NCI-H1417 (cell line): ENCODE results near the gene KANSL1.
"Not testable (repeated sequence)": the region's sequence is repeated elsewhere in the genome, so short reads cannot be mapped to it uniquely, and the experiment has no call there.

ENCODE experiments used
- DNase-seq, 3 experiments: peaks; one replicate each; lab custom pipeline; 2025; lab: John Stamatoyannopoulos, UW

The KANSL1 gene

DNA sequence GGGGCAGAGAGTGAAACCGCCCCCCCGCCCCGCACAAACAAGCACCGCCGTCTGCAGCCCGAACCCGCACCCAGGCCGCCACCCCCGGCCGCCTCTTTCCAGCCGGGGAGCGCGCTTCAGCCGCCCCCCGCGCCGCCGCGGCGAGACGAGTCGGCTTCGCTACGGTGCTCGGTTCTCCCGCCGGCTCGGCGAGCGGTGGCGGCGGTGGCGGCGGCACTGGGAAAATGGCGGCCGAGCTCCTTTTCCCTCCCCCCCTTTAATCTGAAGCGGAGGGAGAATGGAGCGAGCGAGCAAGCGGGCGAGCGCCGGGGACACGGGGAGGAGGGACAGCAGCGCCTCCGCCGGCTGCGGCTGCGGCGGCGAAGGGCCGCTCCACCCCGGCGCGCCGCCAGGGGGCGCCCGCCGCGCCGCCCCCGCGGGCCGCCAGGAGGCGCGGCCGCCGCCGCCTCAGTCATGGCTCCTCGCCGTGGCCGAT, at the start of gene KANSL1:
Gene KANSL1 (minus strand): TSS at position 279 of the 475 bp plus-strand sequence. CDS start 21,286 bp downstream, outside the sequence.
- peak; percentile 86 to 93 (median 88) for DNase-seq

GRCh38 chr17:46231359-46231758, 38.1 kb upstream of the KANSL1 start:
- not testable (repeated sequence) for DNase-seq

DNA sequence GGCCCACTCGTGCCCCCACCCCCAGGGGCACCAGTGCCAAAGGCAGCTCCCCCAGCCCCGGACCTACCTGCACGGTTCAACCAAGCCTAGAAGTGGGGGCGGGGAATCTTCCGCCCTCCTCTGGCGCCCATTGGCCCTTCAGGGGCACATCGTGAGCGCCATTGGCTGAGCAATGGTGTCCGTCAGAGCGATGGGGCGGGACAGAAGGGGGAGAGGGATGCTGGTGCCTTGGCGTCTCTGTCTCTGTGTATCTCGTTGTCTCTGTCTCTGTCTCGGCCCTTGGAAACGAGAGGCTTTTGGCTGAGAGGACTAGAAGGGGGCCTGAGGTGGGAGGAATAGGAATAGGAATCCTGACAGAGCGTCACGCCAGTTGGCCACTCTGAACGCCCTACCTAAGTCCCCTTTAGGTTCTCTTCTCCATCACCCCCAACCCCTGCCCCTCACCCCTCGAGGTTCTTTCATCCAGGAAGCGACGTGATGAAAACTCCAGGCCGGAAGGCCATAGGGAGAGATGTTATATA, 32.1 kb upstream of the KANSL1 start:
- peak; percentile 89 to 94 (median 92) for DNase-seq

DNA sequence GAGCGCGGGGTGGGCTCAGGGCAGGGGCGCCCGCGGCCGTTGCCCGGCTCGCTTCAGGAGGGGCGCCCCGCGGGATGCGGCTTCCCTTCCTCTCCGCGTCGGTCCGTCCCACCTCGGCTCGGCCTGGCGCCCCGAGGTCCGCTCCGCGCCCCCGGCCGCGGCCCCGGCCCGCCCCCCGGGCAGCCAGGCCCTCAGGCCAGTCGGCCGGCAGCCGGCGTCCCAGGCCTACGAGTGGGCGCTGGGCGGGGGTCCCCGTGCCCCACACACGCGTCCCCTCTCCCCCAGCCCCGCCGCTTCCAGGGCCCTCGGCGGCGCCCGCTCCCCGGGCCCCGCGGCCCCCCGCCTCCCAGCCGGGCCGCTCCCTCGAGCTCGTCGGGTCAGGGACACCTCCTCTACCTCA, 31.6 kb upstream of the KANSL1 start:
- peak in 1 of 3 experiments; percentile 48 for DNase-seq

DNA sequence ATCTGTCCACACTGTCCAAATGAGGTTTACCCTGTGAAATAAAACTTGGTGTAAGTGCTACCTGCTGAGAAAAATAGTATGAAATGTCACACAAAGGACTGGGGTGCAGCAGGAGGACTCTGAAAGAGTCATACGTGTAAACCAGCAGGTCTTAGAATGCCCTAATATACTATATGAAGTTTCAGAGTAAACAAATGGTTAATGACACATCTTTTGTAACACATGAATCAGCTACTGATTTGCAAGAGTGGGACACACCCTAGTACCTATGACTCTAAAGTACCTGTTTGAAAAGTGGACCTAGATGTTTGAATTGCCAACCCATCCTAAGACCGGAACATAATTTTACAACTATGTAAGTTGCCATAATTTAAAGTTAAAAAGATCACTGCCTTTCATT, 29.8 kb upstream of the KANSL1 start:
- not testable (repeated sequence) for DNase-seq

DNA sequence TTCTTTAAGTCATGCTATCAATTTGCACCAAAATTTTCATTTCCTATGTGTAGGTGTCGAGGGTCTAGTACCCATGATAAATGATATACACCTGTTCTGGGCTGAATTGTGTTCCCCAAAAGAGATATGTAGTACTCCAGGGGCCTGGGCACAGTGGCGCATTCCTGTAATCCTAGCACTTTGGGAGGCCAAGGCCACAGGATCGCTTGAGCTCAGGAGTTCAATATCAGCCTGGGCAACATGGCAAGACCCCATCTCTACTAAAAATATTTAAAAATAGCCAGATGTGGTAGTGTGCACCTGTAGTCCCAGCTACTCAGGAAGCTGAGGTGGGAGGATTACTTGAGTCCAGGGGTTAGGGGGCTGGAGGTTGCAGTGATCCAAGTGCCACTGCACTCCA, 23.5 kb upstream of the KANSL1 start:
- no peak for DNase-seq

DNA sequence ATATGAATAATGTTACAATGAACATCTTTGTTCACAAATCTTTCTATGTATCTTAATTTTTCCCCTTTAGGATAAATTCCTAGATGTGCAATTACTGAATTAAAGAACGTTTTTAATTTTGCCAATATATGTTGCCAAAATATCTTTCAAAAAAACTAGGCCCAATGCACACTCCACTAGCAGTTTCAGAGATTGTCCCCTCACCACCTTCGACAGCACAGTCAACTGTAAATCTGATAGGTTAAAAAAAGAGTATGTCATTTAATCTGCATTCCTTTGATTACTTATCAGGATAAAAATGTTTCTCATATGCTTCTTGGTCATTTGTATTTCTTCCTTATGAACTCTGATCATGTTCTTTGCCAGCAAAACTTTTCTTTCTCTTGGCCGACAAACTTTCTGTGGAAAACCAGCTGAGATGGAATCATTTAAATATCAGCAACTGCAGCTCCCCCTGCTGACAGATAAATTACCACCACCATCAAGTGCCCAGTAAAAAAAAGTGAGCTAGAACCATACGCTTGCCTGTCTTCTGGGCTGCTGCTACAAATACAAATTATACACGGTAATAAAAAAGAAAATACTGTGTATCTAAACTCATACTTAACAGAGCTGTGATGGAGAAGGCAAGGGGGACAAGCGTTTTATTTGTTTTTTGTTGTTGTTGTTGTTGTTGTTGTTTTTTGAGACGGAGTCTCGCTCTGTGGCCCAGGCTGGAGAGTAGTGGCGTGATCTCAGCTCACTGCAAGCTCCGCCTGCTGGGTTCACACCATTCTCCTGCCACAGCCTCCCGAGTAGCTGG, 19.6 kb upstream of the KANSL1 start:
- peak; percentile 20 to 72 (median 35) for DNase-seq

- DNase-seq, result no peak
Observed at GRCh38 chr17:46208997-46209396, 15.8 kb upstream of the KANSL1 start.

DNA sequence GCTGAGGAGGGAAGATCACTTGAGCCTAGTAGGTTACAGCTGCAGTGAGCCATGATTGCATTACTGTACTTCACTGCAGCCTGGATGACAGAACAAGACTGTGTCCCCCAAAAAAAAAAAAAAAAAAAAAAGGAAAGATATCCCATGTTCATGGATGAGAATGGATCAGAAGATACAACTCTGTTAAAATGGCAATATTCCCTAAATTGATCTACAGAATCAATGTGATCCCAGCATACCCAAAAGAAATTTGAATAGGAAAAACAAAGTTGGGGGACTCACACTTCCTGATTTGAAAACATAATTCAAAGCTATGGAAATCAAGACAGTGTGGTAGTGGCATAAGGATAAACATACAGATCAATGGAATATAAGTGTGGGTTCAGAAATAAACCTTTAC, 12.7 kb upstream of the KANSL1 start:
- no peak for DNase-seq

DNA sequence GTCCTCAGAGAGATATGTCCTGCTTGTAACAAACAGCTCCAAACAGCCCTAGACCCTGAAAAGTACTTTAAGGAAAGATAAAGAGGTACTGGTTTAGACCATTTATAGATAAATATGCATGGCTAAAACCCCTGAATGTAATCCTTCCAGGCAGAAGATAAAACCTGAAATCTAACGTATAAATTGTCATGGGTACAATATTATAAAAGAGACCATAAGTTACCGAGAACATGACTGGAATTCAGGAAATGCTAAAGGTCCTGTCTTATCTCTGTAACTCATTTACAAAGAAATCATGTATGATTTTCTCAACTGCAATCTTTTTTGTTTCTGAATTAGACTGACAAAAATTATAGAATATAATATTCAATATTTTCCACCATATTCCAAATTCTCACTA, 9.2 kb upstream of the KANSL1 start:
- DNase-seq, result no peak

DNA sequence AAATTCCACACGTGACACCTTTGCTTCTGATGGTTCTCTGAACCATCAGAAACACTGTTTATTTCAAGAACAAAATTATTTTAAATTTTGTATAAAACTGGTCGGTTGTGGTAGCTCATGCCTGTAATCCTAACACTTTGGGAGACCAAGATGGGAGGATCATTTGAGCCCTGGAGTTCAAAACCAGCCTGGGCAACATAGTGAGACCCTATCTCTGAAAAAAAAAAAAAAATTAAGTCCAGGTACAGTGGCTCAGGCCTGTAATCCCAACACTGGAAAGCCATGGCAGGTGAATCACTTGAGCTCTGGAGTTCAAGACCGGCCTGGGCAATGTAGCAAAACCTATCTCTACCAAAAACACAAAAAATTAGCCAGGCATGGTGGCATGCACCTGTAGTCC, 8.3 kb upstream of the KANSL1 start:
- DNase-seq, result no peak

DNA sequence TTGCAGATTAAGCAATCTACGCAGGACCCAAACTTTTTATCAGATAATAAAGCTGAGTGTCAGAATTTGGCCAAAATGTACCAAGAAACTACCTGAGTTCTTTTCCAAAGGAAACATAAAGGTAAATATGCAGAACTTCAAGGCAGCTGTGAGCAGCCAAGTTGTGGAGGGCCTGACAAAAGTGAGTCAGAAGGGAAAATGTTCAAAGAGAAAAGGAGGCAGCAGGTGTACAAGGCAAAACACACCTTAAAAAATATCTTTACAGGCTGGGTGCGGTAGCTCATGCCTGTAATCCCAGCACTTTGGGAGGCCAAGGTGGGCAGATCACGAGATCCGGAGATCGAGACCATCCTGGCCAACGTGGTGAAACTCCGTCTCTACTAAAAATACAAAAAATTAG, 7.0 kb upstream of the KANSL1 start:
- no peak for DNase-seq

GRCh38 chr17:46199379-46199778, 6.2 kb upstream of the KANSL1 start:
- DNase-seq, result no peak

GRCh38 chr17:46198233-46198632, 5.0 kb upstream of the KANSL1 start:
- no peak for DNase-seq

GRCh38 chr17:46197530-46197929, 4.3 kb upstream of the KANSL1 start:
- DNase-seq, result no peak

GRCh38 chr17:46195939-46196716, 2.9 kb upstream of the KANSL1 start:
- DNase-seq, result no peak

DNA sequence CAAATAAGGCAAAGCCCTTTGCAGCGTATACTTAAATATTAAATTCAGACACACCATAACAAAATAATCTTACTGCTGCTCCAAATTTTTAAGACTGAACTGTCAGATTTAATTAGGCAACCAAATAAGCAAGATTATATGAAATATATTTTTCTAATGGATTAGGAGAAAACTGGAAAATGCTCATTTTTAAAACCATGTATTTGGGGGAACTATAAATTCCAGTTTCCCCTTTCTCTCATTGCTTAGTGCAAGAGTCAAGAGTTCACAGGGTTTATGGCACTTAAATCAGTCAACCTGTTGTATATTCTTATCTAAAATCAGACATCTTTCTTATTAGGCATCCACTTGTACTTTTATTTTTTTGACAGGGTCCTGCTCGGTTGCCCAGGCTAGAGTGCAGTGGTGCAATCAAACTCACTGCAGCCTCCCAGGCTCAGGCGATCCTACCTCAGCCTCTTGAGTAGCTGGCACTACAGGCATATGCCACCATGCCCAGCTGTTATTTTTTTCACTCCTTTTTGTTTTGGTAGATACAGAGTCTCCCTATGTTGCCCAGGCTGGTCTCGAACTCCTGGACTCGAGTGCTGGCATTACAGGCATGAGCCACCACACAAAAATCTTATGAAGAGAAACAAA, 2.1 kb upstream of the KANSL1 start:
- no peak for DNase-seq

- peak in 2 of 3 experiments; percentile 26 to 41 for DNase-seq
Observed at GRCh38 chr17:46194393-46195216, 1.4 kb upstream of the KANSL1 start.

GRCh38 chr17:46193626-46194392, 580 bp upstream of the KANSL1 start:
- DNase-seq, result peak; percentile 89 to 94 (median 93)

DNA sequence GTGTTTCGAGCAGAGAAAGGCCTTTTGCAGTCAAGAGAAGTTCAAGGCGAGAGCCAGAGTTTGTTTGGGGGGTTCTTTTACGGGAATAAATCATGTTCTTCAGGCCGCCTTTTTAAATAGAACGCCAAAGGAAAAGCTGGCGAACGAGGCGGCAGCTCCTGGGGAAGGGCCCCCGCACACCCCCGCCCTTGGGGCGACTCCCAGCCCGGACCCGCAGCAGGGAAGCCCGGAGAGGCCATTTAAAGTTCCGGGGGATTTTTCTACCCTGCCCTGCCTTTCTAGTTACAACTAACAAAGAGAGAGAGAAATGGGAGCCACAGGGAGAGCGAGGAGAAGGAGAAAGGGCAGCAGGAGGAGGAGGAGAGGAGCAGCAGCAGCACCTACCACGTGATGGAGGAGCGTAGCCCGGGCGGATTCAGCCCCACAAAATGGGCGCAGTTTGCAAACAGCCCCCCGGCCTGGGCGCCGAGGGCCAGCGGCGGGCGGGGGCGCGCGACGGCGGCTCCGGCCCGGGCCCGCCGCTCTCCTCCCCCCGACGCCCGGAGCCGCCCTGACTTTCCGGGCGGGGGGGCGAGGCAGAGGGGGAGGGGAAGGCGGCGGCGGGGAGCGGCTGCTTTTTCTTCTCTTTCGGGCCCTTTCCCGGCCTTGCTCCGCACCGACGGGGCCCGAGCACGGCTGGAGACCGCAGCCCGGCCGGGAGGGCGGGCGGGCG, 634 bp downstream of the KANSL1 start:
- peak; percentile 58 to 85 (median 84) for DNase-seq
